PC-9 (cell line): ENCODE data around the gene CACNA1G. TPM values are rescaled to one million over a fixed set of nuclear protein-coding genes. Genes with fewer than 3 reads are reported as not detected.

Experiments used
- BruUV-seq: library from RNA; stranded (reverse); fragments of 400-500 nt; replicated peaks from 2 replicates; lab custom pipeline; 2021; lab: Mats Ljungman, UMichigan
- CTCF ChIA-PET: fragments of 300-600 bp; sonication (Branson Sonifier 250); formaldehyde crosslinking; loops from one replicate; lab custom pipeline; 2022; ENCODE audit warnings: antibody characterized with exemption; lab: Charles Lee
- POLR2A ChIA-PET: fragments of 300-600 bp; sonication (Branson Sonifier 250); formaldehyde crosslinking; loops from one replicate; lab custom pipeline; 2022; ENCODE audit warnings: antibody characterized with exemption; ENCODE audit not compliant: unreplicated experiment; lab: Charles Lee
- DNase-seq, 2 experiments: peaks; one replicate each; pipeline versions ENCODE4 v3.0.0 to v3.0.0-alpha.2; 2015 to 2022; ENCODE audit warnings: mixed read lengths in 1 of 2
- H2AFZ ChIP-seq: fragments of 200-600 bp; sonication (generic); 2 replicates; pipeline ENCODE4 v1.8.1; 2017; ENCODE audit warnings: antibody characterized with exemption
- H3F3A ChIP-seq: fragments of 200-600 bp; sonication (generic); 2 replicates; pipeline ENCODE4 v1.8.1; 2017; ENCODE audit warnings: antibody characterized with exemption, mild to moderate bottlenecking, low read depth; ENCODE audit not compliant: insufficient read depth
- H3K27ac ChIP-seq: fragments of 200-600 bp; sonication (generic); 2 replicates; pipeline ENCODE4 v1.6.1; 2016; ENCODE audit warnings: mixed run types
- H3K27me3 ChIP-seq: fragments of 200-600 bp; sonication (generic); 2 replicates; pipeline ENCODE4 v1.6.1; 2016; ENCODE audit warnings: low read depth, mixed run types; ENCODE audit not compliant: insufficient read depth
- H3K36me3 ChIP-seq: fragments of 200-600 bp; sonication (generic); 2 replicates; pipeline ENCODE4 v1.6.1; 2016; ENCODE audit warnings: low read depth, mixed run types
- H3K4me1 ChIP-seq: fragments of 200-600 bp; sonication (generic); replicated peaks from 2 replicates; pipeline ENCODE4 v1.6.1; 2016; ENCODE audit warnings: mixed run types; ENCODE audit not compliant: insufficient read depth
- H3K4me2 ChIP-seq: fragments of 200-600 bp; sonication (generic); 2 replicates; pipeline ENCODE4 v1.6.1; 2017; ENCODE audit warnings: mixed run types
- H3K4me3 ChIP-seq: fragments of 200-600 bp; sonication (generic); 2 replicates; pipeline ENCODE4 v1.6.1; 2016; ENCODE audit warnings: mixed run types
- H3K79me2 ChIP-seq: fragments of 200-600 bp; sonication (generic); 2 replicates; pipeline ENCODE4 v1.6.1; 2017; ENCODE audit warnings: low read depth, mixed run types
- H3K9me2 ChIP-seq: fragments of 200-600 bp; sonication (generic); 2 replicates; pipeline ENCODE4 v1.8.1; 2017; ENCODE audit warnings: mild to moderate bottlenecking; ENCODE audit not compliant: insufficient read depth
- H3K9me3 ChIP-seq: fragments of 200-600 bp; sonication (generic); 2 replicates; pipeline ENCODE4 v1.8.1; 2016; ENCODE audit warnings: low read depth; ENCODE audit not compliant: insufficient read depth
- H4K20me1 ChIP-seq: fragments of 200-600 bp; sonication (generic); 2 replicates; pipeline ENCODE4 v1.8.1; 2017; ENCODE audit not compliant: insufficient read depth
- CTCF ChIP-seq: fragments of 200-600 bp; sonication (generic); conservative IDR thresholded peaks from 2 replicates; pipeline ENCODE4 v1.6.1; 2017; ENCODE audit warnings: mixed run types, antibody characterized with exemption, mild to moderate bottlenecking, moderate library complexity
- EZH2 ChIP-seq: fragments of 200-600 bp; sonication (generic); IDR thresholded peaks from 2 replicates; pipeline ENCODE4 v1.8.0; 2017; ENCODE audit warnings: antibody characterized with exemption, low read depth
- intact Hi-C: fragments of 100-400 bp; cut with micrococcal nuclease; formaldehyde crosslinking; loops from one replicate; pipeline ENCODE4 v1.10.0; 2022; ENCODE audit not compliant: unreplicated experiment
- total RNA-seq: library from RNA; stranded (reverse); gene quantifications from 2 replicates; pipeline ENCODE4 v1.2.3, GENCODE V29; 2021

Gene CACNA1G
- total RNA-seq, 1 experiment from 2014 or later, result 0.46 TPM

- Histone ChIP-seq H3K36me3 (no peaks in the 10 kb centered on the region), H3K27me3 (peaks cover 7% of the 10 kb centered on the region; the same call in 1 of the 2 replicates), H3K4me1 (no peaks in the 10 kb centered on the region), H3K4me3 (no peak overlapping the region), H3K9me2 (no peaks in the 10 kb centered on the region), H3F3A (no peaks in the 10 kb centered on the region; the same call in 1 of the 2 replicates), H3K4me2 (no peak overlapping the region), H3K79me2 (no peaks in the 10 kb centered on the region), H3K27ac (no peak overlapping the region), H3K9me3 (no peaks in the 10 kb centered on the region), H4K20me1 (no peaks in the 10 kb centered on the region), H2AFZ (no peak overlapping the region)
- TF ChIP-seq CTCF (no peak), EZH2 (no peak)
- DNase-seq, result no peak
- intact Hi-C loops, result no loop called here
- ChIA-PET CTCF (no interaction called here), POLR2A (no interaction called here)
- no TSS peak for BruUV-seq
These were observed 60.3 kb downstream of the CACNA1G start for GRCh38 chr17:50620858-50621257.

- CTCF ChIA-PET, result no interaction called here
- POLR2A ChIA-PET, result no interaction called here
- Histone ChIP-seq H3K27me3 (peaks cover 1% of the 10 kb centered on the region; the same call in 1 of the 2 replicates), H3K36me3 (no peaks in the 10 kb centered on the region), H3F3A (no peaks in the 10 kb centered on the region; the same call in 1 of the 2 replicates), H3K4me1 (no peaks in the 10 kb centered on the region), H4K20me1 (no peaks in the 10 kb centered on the region), H3K9me3 (no peaks in the 10 kb centered on the region), H3K27ac (no peak overlapping the region), H3K9me2 (no peaks in the 10 kb centered on the region), H3K4me2 (no peak overlapping the region), H3K4me3 (no peak overlapping the region), H2AFZ (no peak overlapping the region), H3K79me2 (no peaks in the 10 kb centered on the region)
- intact Hi-C loops, result no loop called here
- BruUV-seq, result no TSS peak
- TF ChIP-seq CTCF (no peak), EZH2 (no peak)
- no peak for DNase-seq
These were observed 61.1 kb downstream of the CACNA1G start for GRCh38 chr17:50621574-50622031.

GRCh38 chr17:50624321-50624934, 63.9 kb downstream of the CACNA1G start:
- H2AFZ ChIP-seq, result no peak overlapping the region
- TF ChIP-seq CTCF, result no peak
- TF ChIP-seq EZH2, result no peak
- H3K27me3 ChIP-seq, result no peaks in the 10 kb centered on the region
- H3K27ac ChIP-seq, result no peak overlapping the region
- no peaks in the 10 kb centered on the region for H3K9me2 ChIP-seq
- no peaks in the 10 kb centered on the region for H3K9me3 ChIP-seq
- intact Hi-C loops, result no loop called here
- no peaks in the 10 kb centered on the region for H3K79me2 ChIP-seq
- POLR2A ChIA-PET, result no interaction called here
- H3K36me3 ChIP-seq, result no peaks in the 10 kb centered on the region
- H3K4me3 ChIP-seq, result no peak overlapping the region
- H4K20me1 ChIP-seq, result no peaks in the 10 kb centered on the region
- no peak for DNase-seq
- H3K4me1 ChIP-seq, result peaks cover 16% of the 10 kb centered on the region
- CTCF ChIA-PET, result interaction anchor here (0.5 to 2.0 kb wide), 4 partner anchors 45 to 80 kb away, joined by 6 to 9 read pairs (median 8); no protein-coding TSS in a partner anchor
- BruUV-seq, result no TSS peak
- H3F3A ChIP-seq, result peaks cover 11% of the 10 kb centered on the region; the same call in 1 of the 2 replicates
- H3K4me2 ChIP-seq, result no peak overlapping the region
